Liver (tissue), 9 donors: ENCODE data around the gene CDHR2. TPM values are rescaled to one million over a fixed set of nuclear protein-coding genes. Genes with fewer than 3 reads are reported as not detected.

Experiments used
- DNase-seq: peaks from one replicate; pipeline ENCODE4 v3.0.0-alpha.2; 2017; ENCODE audit warnings: low spot score
- H3K27ac ChIP-seq, 2 donors: one replicate each; pipeline ENCODE4 v1.7.0; 2013; ENCODE audit warnings: inconsistent platforms in 2 of 2, low read length in 2 of 2, control low read depth in 1 of 2, low read depth in 1 of 2, mild to moderate bottlenecking in 1 of 2
- H3K27me3 ChIP-seq, 4 donors: one replicate each; pipeline versions ENCODE4 v1.6.1 to v1.7.0; 2013; ENCODE audit warnings: low read length in 3 of 4, inconsistent platforms in 1 of 4, mild to moderate bottlenecking in 1 of 4, moderate library complexity in 1 of 4; ENCODE audit not compliant: control insufficient read depth in 4 of 4, insufficient read depth in 4 of 4
- H3K36me3 ChIP-seq, 4 donors: one replicate each; pipeline versions ENCODE4 v1.6.1 to v1.7.0; 2013; ENCODE audit warnings: low read length in 3 of 4, mild to moderate bottlenecking in 3 of 4, low read depth in 1 of 4, moderate library complexity in 1 of 4; ENCODE audit not compliant: control insufficient read depth in 4 of 4, insufficient read depth in 3 of 4
- H3K4me1 ChIP-seq, 4 donors: one replicate each; pipeline versions ENCODE4 v1.6.1 to v1.7.0; 2013; ENCODE audit warnings: low read length in 3 of 4, mild to moderate bottlenecking in 3 of 4, moderate library complexity in 1 of 4; ENCODE audit not compliant: control insufficient read depth in 4 of 4, insufficient read depth in 4 of 4
- H3K4me3 ChIP-seq, 3 donors: one replicate each; pipeline versions ENCODE4 v1.6.1 to v1.7.0; 2013; ENCODE audit warnings: low read length in 3 of 3, control low read depth in 1 of 3, low read depth in 1 of 3, mild to moderate bottlenecking in 1 of 3
- H3K9ac ChIP-seq, 2 donors: one replicate each; pipeline ENCODE4 v1.7.0; 2013; ENCODE audit warnings: low read length in 2 of 2, mild to moderate bottlenecking in 2 of 2, moderate library complexity in 2 of 2, control low read depth in 1 of 2, low read depth in 1 of 2
- H3K9me3 ChIP-seq, 4 donors: one replicate each; pipeline versions ENCODE4 v1.6.1 to v1.7.0; 2013; ENCODE audit warnings: low read length in 3 of 4; ENCODE audit not compliant: control insufficient read depth in 4 of 4
- ATF3 ChIP-seq: IDR thresholded peaks from 2 replicates; pipeline ENCODE4 v1.6.1; 2016; ENCODE audit warnings: antibody characterized with exemption
- EGR1 ChIP-seq, 2 donors: IDR thresholded peaks; 2 replicates each; pipeline ENCODE4 v1.6.1; 2016 to 2018; ENCODE audit warnings: antibody characterized with exemption in 2 of 2, low read depth in 2 of 2
- FOXA1 ChIP-seq: IDR thresholded peaks from 2 replicates; pipeline ENCODE4 v1.6.1; 2016; ENCODE audit warnings: antibody characterized with exemption
- FOXA2 ChIP-seq: IDR thresholded peaks from 2 replicates; pipeline ENCODE4 v1.6.1; 2016; ENCODE audit warnings: antibody characterized with exemption
- GABPA ChIP-seq, 2 donors: IDR thresholded peaks in 1 of 2; conservative IDR thresholded peaks in 1 of 2; 2 replicates each; pipeline ENCODE4 v1.6.1; 2016; ENCODE audit warnings: antibody characterized with exemption in 2 of 2, mild to moderate bottlenecking in 1 of 2, moderate library complexity in 1 of 2
- HNF4A ChIP-seq, 2 donors: conservative IDR thresholded peaks; 2 replicates each; pipeline ENCODE4 v1.6.1; 2016; ENCODE audit warnings: antibody characterized with exemption in 2 of 2, mild to moderate bottlenecking in 2 of 2
- HNF4G ChIP-seq: IDR thresholded peaks from 2 replicates; pipeline ENCODE4 v1.6.1; 2016; ENCODE audit warnings: antibody characterized with exemption
- JUND ChIP-seq, 2 donors: IDR thresholded peaks; 2 replicates each; pipeline ENCODE4 v1.6.1; 2016; ENCODE audit warnings: antibody characterized with exemption in 2 of 2
- MAX ChIP-seq: IDR thresholded peaks from 2 replicates; pipeline ENCODE4 v1.6.1; 2016; ENCODE audit warnings: antibody characterized with exemption
- NR2F2 ChIP-seq: IDR thresholded peaks from 2 replicates; pipeline ENCODE4 v1.6.1; 2016; ENCODE audit warnings: antibody characterized with exemption
- RAD21 ChIP-seq, 2 donors: IDR thresholded peaks; 2 replicates each; pipeline ENCODE4 v1.6.1; 2016; ENCODE audit warnings: antibody characterized with exemption in 2 of 2, mild to moderate bottlenecking in 2 of 2
- RXRA ChIP-seq, 2 donors: IDR thresholded peaks; 2 replicates each; pipeline ENCODE4 v1.6.1; 2017 to 2018; ENCODE audit warnings: antibody characterized with exemption in 2 of 2, mild to moderate bottlenecking in 1 of 2
- SP1 ChIP-seq: IDR thresholded peaks from 2 replicates; pipeline ENCODE4 v1.6.1; 2018; ENCODE audit warnings: antibody characterized with exemption, mild to moderate bottlenecking
- TAF1 ChIP-seq: conservative IDR thresholded peaks from 2 replicates; pipeline ENCODE4 v1.6.1; 2016; ENCODE audit warnings: antibody characterized with exemption, mild to moderate bottlenecking
- YY1 ChIP-seq: IDR thresholded peaks from 2 replicates; pipeline ENCODE4 v1.6.1; 2016; ENCODE audit warnings: antibody characterized with exemption, mild to moderate bottlenecking
- WGBS: extraction: QIAGEN DNeasy Blood & Tissue Kit; methylation state at CpG from one replicate; pipeline ENCODE4 v1.1.7; 2013; 5-methylcytosine and 5-hydroxymethylcytosine counted together
- polyA plus RNA-seq, 2 donors: library from polyadenylated mRNA; stranded (reverse) in 1 of 2; unstranded in 1 of 2; fragments of 200-250 nt in 1 of 2; fragments of >200 nt in 1 of 2; fragmentation: Nextera tagmentation in 1 of 2; extraction: Ambion mirVana in 1 of 2; gene quantifications; one replicate each; pipeline versions ENCODE4 v1.2.1 to v1.2.3, GENCODE V29; 2013 to 2015
- total RNA-seq, 2 donors: library from RNA; depleted of rRNA; stranded (reverse); fragments of >200 nt; gene quantifications; one replicate each; pipeline ENCODE4 v1.2.3, GENCODE V29; 2014
- TF ChIP-seq, protein P1 (sequence below): fragments of 150-350 bp; IDR thresholded peaks from 2 replicates; pipeline ENCODE4 v1.5.1; 2017; ENCODE audit warnings: improper control_type of control experiment, low read depth, low read length; ENCODE audit not compliant: missing input control
- TF ChIP-seq, protein P2 (sequence below): IDR thresholded peaks from 2 replicates; pipeline ENCODE4 v1.6.1; 2016; ENCODE audit warnings: antibody characterized with exemption, mild to moderate bottlenecking
- TF ChIP-seq, protein P3 (sequence below): IDR thresholded peaks from 2 replicates; pipeline ENCODE4 v1.6.1; 2016; ENCODE audit warnings: antibody characterized with exemption
- donor health status: healthy.
- donor health status: healthy.
- donor health status: healthy.
- donor health status: healthy.
- donor health status: healthy.

Gene CDHR2
- total and polyA plus RNA-seq, 4 donors = 8.8 to 23.8 (median 16.6) TPM

DNA sequence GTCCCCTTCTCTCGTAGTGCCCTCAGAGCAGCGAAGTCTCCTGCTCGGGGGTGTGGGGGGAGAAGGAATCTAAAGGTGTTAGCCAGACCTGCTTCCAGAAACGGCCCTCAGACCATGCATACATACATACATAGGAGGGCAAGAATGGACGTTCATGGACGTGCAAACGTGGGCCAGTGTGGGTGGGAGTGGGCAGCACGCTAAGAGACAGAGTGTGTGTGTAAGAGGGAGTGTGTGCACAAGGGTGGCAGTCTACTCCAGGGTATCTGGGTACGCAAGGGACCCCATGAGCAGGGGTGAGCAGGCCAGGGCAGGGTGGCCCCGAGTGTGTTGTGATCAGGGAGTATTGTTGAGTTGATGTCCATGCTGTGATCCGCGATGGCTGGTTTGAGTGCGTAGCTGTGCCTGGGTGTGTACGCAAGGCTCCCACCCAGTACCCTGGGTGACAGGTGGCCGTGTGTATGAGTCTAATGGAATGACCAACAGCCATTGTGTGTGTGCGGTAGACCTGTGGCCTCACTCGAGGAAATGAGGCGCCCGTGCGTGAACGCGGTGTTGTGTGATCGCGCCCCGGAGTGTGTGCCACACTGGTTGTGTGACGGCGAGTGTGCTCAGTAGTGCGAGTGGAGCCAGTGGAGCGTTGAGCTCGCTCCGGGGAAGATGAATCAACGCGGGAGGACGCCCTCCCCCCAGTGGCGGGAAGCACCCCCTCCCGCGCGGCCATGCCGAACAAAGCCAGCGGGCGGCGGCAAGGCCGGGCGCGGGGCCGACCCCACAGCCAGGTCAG lies 60.0 kb downstream of the CDHR2 start (continued):
- TF ChIP-seq, protein P1, sequence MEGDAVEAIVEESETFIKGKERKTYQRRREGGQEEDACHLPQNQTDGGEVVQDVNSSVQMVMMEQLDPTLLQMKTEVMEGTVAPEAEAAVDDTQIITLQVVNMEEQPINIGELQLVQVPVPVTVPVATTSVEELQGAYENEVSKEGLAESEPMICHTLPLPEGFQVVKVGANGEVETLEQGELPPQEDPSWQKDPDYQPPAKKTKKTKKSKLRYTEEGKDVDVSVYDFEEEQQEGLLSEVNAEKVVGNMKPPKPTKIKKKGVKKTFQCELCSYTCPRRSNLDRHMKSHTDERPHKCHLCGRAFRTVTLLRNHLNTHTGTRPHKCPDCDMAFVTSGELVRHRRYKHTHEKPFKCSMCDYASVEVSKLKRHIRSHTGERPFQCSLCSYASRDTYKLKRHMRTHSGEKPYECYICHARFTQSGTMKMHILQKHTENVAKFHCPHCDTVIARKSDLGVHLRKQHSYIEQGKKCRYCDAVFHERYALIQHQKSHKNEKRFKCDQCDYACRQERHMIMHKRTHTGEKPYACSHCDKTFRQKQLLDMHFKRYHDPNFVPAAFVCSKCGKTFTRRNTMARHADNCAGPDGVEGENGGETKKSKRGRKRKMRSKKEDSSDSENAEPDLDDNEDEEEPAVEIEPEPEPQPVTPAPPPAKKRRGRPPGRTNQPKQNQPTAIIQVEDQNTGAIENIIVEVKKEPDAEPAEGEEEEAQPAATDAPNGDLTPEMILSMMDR = no peak

DNA sequence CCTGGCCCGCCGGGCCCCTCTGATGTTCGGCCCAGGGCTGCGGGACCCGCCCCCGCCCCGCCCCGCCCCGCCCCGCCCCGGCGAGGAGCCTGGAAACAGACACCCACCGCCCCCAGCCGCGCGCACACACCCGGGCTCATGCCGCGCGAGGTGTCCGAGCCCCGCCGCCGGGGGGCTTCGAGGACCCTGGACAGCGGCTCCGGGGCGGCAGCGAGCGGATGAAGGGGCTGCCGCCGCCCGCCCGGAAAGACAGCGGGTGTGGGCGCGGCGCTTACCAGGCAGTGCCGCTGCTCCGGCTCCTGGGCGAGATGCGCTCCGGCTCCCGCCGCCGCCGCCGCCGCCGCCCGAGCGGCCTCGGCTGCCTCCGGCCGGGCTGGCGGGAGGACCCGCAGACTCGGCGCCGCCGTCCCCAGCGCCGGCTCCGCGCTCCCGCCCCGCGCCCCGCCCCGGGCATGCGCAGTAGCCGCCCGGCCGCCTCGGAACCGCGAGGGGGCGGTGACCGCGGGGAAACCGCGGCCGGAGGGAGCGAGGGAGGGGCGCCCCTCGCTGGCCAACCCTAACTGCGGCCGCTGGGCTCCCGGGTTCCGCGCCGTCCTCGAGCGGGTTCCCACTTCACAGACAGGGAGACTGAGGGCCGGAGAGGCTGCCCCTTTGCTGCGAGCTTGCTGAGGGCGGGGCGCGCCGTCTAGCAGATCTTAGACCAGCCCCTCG lies 60.7 kb downstream of the CDHR2 start, which contains the start of gene GPRIN1:
TSS of gene GPRIN1 (minus strand) at position 433 of the 711 bp plus-strand sequence. CDS start 10,322 bp downstream, outside the sequence.
- H3K4me1 ChIP-seq = peaks cover 0 to 9% (median 4%) of the 10 kb centered on the region in 4 donors
- H3K9me3 ChIP-seq = no peaks in the 10 kb centered on the region
- WGBS = 1% methylated on average over 101 of the region's 101 CpGs
- H3K4me3 ChIP-seq = peak within 1 kb of the TSS in 2 of 3 donors; percentile 47 to 71
- peak; percentile 70 for DNase-seq
- H3K27me3 ChIP-seq = no peaks in the 10 kb centered on the region
- no peak for TF ChIP-seq JUND (IDR thresholded peaks at IDR 0.05)
- TF ChIP-seq, protein P2, sequence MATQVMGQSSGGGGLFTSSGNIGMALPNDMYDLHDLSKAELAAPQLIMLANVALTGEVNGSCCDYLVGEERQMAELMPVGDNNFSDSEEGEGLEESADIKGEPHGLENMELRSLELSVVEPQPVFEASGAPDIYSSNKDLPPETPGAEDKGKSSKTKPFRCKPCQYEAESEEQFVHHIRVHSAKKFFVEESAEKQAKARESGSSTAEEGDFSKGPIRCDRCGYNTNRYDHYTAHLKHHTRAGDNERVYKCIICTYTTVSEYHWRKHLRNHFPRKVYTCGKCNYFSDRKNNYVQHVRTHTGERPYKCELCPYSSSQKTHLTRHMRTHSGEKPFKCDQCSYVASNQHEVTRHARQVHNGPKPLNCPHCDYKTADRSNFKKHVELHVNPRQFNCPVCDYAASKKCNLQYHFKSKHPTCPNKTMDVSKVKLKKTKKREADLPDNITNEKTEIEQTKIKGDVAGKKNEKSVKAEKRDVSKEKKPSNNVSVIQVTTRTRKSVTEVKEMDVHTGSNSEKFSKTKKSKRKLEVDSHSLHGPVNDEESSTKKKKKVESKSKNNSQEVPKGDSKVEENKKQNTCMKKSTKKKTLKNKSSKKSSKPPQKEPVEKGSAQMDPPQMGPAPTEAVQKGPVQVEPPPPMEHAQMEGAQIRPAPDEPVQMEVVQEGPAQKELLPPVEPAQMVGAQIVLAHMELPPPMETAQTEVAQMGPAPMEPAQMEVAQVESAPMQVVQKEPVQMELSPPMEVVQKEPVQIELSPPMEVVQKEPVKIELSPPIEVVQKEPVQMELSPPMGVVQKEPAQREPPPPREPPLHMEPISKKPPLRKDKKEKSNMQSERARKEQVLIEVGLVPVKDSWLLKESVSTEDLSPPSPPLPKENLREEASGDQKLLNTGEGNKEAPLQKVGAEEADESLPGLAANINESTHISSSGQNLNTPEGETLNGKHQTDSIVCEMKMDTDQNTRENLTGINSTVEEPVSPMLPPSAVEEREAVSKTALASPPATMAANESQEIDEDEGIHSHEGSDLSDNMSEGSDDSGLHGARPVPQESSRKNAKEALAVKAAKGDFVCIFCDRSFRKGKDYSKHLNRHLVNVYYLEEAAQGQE = peak; percentile 57
- H3K36me3 ChIP-seq = no peaks in the 10 kb centered on the region
- H3K9ac ChIP-seq = no peak within 1 kb of the TSS
- no peak within 1 kb of the TSS for H3K27ac ChIP-seq

GRCh38 chr5:176610435-176610773 lies 61.3 kb downstream of the CDHR2 start:
- no peak overlapping the region for H3K27ac ChIP-seq
- peaks cover 0 to 9% (median 4%) of the 10 kb centered on the region in 4 donors for H3K4me1 ChIP-seq
- H3K36me3 ChIP-seq = no peaks in the 10 kb centered on the region
- no peaks in the 10 kb centered on the region for H3K27me3 ChIP-seq
- WGBS = 4% methylated on average over 31 of the region's 31 CpGs
- DNase-seq = no peak
- H3K4me3 ChIP-seq = peak overlapping the region in 2 of 3 donors; percentile 47 to 71
- no peak overlapping the region for H3K9ac ChIP-seq
- H3K9me3 ChIP-seq = no peaks in the 10 kb centered on the region
- no peak for TF ChIP-seq RAD21 (IDR thresholded peaks at IDR 0.05)
- TF ChIP-seq, protein P1 = no peak
- TF ChIP-seq JUND (IDR thresholded peaks at IDR 0.05) = no peak
- TF ChIP-seq ATF3 = no peak
- TF ChIP-seq FOXA2 = no peak
- no peak for TF ChIP-seq TAF1
- no peak for TF ChIP-seq SP1
- no peak for TF ChIP-seq MAX
- TF ChIP-seq NR2F2 = no peak
- no peak for TF ChIP-seq EGR1 (IDR thresholded peaks at IDR 0.05; ENCODE audit: low read depth in 2 of 2)
- no peak for TF ChIP-seq HNF4A (conservative IDR thresholded peaks at IDR 0.05)
- TF ChIP-seq FOXA1 = no peak
- TF ChIP-seq, protein P3, sequence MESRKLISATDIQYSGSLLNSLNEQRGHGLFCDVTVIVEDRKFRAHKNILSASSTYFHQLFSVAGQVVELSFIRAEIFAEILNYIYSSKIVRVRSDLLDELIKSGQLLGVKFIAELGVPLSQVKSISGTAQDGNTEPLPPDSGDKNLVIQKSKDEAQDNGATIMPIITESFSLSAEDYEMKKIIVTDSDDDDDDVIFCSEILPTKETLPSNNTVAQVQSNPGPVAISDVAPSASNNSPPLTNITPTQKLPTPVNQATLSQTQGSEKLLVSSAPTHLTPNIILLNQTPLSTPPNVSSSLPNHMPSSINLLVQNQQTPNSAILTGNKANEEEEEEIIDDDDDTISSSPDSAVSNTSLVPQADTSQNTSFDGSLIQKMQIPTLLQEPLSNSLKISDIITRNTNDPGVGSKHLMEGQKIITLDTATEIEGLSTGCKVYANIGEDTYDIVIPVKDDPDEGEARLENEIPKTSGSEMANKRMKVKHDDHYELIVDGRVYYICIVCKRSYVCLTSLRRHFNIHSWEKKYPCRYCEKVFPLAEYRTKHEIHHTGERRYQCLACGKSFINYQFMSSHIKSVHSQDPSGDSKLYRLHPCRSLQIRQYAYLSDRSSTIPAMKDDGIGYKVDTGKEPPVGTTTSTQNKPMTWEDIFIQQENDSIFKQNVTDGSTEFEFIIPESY = no peak
- no peak for TF ChIP-seq YY1
- no peak for TF ChIP-seq GABPA (IDR thresholded peaks at IDR 0.05 in 1 of 2, conservative IDR thresholded peaks at IDR 0.05 in 1 of 2)
- no peak for TF ChIP-seq HNF4G
- no peak for TF ChIP-seq RXRA (IDR thresholded peaks at IDR 0.05)
